IPS DF 6.9 (cell line): ENCODE data around the gene VSNL1.

Experiments used
- DNase-seq: peaks from one replicate; pipeline ENCODE4 v3.0.0-alpha.2; 2013; ENCODE audit warnings: low read depth, low spot score
- H3K27ac ChIP-seq: one replicate; pipeline ENCODE4 v1.5.1; 2013; ENCODE audit warnings: low read length, control low read depth
- H3K27me3 ChIP-seq: 2 replicates; pipeline ENCODE4 v1.6.1; 2013; ENCODE audit warnings: mild to moderate bottlenecking, low read length; ENCODE audit not compliant: control insufficient read depth, insufficient read depth
- H3K36me3 ChIP-seq: 2 replicates; pipeline ENCODE4 v1.6.1; 2013; ENCODE audit warnings: low read length; ENCODE audit not compliant: control insufficient read depth, insufficient read depth
- H3K4me1 ChIP-seq: 2 replicates; pipeline ENCODE4 v1.6.1; 2013; ENCODE audit warnings: low read length; ENCODE audit not compliant: control insufficient read depth, insufficient read depth
- H3K4me3 ChIP-seq: 2 replicates; pipeline ENCODE4 v1.5.1; 2013; ENCODE audit warnings: mild to moderate bottlenecking, low read length
- H3K9me3 ChIP-seq: 2 replicates; pipeline ENCODE4 v1.6.1; 2013; ENCODE audit warnings: low read length, inconsistent platforms; ENCODE audit not compliant: control insufficient read depth, insufficient read depth
- WGBS: extraction: QIAGEN DNeasy Blood & Tissue Kit; methylation state at CpG from one replicate; pipeline ENCODE4 v1.1.7; 2013; ENCODE audit warnings: mixed read lengths, missing lambda C conversion rate; ENCODE audit not compliant: insufficient read length, insufficient coverage; 5-methylcytosine and 5-hydroxymethylcytosine counted together

Gene VSNL1

DNA sequence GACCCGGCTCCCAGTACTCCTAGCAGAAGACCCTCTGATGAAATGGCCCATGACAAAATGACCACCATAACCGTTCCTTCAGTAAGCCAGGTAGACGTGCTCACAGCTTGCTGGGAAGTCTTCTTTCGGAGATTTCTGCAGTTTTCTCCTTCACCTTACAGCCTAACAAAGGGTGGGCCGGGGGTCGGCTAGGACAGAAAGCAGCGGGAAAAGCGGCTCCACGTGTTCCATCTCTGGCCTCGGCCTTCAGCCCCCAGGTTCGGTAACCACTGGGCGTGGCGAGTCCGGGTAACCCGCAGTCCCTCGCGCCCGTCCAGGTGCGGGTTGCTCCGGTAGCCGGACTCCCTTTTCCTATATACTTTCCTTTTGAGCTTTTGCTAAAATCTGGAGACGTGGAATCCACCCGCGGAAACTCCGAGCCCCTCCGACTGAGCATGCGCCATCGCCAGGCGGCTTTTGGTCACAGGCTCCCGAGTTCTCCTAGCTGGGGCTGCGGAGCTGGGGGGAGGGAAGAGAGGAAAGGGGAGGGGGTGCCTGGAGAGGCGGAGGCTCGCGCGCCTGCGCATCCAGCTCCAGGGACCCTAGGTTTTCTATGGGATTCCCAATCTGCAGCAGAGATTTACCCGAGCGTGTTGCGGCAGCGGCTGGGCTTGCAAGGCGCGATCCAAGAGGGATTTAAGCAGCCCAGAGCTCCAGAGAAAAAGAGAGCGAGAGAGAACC, at the start of gene VSNL1:
VSNL1 (plus strand) TSS at position 604 of the 720 bp plus-strand sequence. CDS start 51,379 bp downstream, outside the sequence.
- Histone ChIP-seq H3K4me1 (peaks cover 3% of the 10 kb centered on the region; the same call in 1 of the 2 replicates), H3K4me3 (peak within 1 kb of the TSS; percentile 98; the same call in 1 of the 2 replicates), H3K27me3 (no peaks in the 10 kb centered on the region), H3K9me3 (no peaks in the 10 kb centered on the region), H3K36me3 (no peaks in the 10 kb centered on the region), H3K27ac (no peak within 1 kb of the TSS)
- DNase-seq, result peak; percentile 83
- no CpG with 5 or more reads among the region's 43 CpGs for WGBS

DNA sequence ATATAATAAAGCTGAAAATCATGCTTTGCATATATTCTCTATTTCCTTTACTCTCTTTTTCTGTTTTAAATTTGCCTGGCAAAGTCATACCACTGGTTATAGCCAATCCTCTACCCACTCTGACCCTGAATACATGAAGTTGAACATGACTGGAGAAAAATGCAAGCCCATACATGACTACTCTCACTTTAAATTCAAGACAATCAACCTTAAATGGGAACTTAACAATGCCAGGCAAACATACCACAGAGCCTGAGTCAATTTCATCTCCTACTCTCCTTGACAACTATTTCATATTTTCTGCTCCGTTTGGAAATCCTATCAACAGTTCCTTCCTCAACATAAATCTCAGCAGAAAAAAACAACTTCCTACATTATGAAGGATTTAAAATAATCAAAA, 44.9 kb upstream of the VSNL1 start:
- no CpG with 5 or more reads among the region's 1 CpG for WGBS
- Histone ChIP-seq H3K36me3 (no peaks in the 10 kb centered on the region), H3K9me3 (no peaks in the 10 kb centered on the region), H3K27ac (no peak overlapping the region), H3K4me1 (no peaks in the 10 kb centered on the region), H3K27me3 (no peaks in the 10 kb centered on the region), H3K4me3 (no peak overlapping the region)
- no peak for DNase-seq

DNA sequence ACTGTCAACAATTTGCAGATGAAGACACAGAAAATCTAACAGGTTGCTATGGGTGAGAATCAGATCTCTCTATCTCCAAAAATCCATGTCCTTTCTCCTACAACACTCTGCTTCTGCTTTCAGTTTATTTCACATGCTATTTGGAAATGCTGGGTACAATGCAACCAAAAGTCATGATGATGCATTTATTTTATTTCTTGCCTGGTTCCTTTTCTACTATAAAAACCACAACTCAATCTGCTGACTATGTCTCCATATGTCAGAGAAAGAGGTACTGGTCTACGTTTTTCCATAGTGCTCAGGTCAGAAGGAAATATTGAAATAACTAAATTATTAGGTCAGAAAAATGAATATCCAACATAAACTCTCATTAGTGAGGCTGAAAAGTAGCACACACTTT, 42.8 kb upstream of the VSNL1 start:
- Histone ChIP-seq H3K27ac (no peak overlapping the region), H3K4me1 (no peaks in the 10 kb centered on the region), H3K27me3 (no peaks in the 10 kb centered on the region), H3K36me3 (no peaks in the 10 kb centered on the region), H3K9me3 (no peaks in the 10 kb centered on the region), H3K4me3 (no peak overlapping the region)
- WGBS, result no CpG with 5 or more reads among the region's 1 CpG
- DNase-seq, result no peak

DNA sequence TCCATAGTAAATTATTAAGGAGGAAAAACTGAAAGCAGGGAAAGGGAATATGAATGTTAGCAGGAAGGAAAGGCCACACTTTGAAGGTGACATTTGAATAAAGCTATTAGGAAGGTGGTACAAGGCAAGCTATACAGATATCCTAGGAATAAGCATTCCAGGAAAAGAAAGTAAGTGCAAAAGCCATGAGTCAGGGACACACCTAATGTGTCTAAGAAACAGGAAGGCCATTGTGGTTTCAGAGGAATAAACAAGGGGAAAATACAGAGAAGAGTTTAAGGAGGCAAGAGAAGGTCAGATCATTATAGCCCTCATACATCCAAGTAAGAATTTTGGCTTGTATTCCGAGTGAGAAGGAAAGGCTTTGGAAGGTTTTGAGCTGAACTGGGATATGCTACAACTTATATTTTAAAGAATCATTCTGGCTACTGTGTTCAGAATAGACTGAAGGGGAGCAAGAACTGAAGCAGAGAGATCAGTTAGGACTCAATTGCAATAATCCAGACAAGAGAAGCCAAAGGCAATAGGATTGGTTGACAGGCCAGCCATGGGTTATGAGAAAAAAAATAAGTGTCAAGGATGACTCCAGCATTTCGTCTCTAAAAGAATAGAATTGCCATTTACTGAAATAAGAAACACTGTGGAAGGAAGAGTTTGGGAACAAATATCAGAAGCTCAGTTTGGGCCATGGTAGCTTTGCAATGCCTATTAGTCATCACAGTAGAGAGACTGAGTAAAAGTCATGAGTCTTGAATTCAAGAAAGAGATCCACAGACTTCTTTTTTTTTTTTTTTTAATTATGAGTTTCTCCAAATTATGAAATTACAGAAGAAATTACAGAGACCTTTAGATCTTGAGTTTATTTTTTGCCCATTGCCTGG, 33.5 kb upstream of the VSNL1 start:
- no peaks in the 10 kb centered on the region for H3K9me3 ChIP-seq
- H3K4me3 ChIP-seq, result no peak overlapping the region
- no peaks in the 10 kb centered on the region for H3K4me1 ChIP-seq
- no CpG with 5 or more reads among the region's 2 CpGs for WGBS
- no peak for DNase-seq
- no peak overlapping the region for H3K27ac ChIP-seq
- no peaks in the 10 kb centered on the region for H3K27me3 ChIP-seq
- H3K36me3 ChIP-seq, result no peaks in the 10 kb centered on the region

DNA sequence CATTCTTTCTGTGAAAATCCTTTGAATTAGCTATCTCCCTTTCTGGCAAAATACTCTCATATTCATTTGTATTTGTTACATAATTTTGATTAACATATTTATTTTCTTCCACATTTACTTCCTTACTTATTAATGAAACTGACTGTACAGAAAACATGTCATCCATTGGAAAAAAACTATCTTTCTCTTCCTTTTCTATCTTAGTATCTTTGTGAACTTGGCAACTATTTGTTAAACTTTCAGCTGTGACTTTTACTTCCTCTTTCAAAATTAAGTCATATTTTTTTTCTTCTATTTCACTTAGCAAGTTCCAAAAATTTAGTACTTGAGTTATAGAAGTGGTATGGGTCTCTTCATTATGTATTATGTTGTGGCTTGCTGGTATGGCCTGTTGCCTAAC, 24.8 kb upstream of the VSNL1 start:
- Histone ChIP-seq H3K9me3 (no peaks in the 10 kb centered on the region), H3K4me3 (no peak overlapping the region), H3K27me3 (no peaks in the 10 kb centered on the region), H3K27ac (no peak overlapping the region), H3K4me1 (no peaks in the 10 kb centered on the region), H3K36me3 (no peaks in the 10 kb centered on the region)
- no peak for DNase-seq

DNA sequence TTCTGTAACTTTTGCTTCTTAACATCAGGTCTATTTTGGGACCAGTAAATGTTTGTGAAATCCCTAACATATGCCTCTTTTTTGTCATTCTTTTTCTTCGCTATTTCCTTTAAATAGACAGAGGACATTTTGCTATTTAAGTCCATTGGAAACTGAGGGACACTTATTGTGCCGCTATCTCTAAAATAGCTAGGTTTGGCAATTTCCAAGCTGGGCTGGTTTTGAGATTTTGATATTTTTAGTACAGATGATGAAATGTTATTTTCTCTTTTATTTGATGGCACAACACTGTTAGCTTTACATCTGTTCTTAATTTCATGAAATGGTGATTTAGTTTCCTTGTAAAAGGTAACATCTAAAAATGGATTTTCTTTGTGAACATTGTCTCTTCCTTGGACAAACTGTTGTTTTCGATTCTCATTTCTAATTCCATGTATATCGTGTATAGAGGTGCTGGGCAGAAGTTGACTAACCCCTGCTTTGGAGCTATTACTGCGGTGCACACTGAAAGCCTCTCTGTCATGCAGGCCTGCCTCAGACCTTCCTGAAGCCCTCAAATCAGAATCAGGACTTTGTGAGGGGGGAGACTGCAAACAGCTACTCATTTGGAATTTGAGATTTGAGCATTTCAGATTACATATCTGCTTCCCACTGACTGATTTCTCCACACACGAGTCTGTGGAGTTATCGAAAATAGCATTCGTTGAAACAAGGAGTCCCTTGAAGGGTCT, 22.9 kb upstream of the VSNL1 start:
- no peaks in the 10 kb centered on the region for H3K4me1 ChIP-seq
- H3K27ac ChIP-seq, result no peak overlapping the region
- H3K9me3 ChIP-seq, result no peaks in the 10 kb centered on the region
- no peaks in the 10 kb centered on the region for H3K27me3 ChIP-seq
- H3K4me3 ChIP-seq, result peak overlapping the region; percentile 45; the same call in 1 of the 2 replicates
- no peaks in the 10 kb centered on the region for H3K36me3 ChIP-seq
- no CpG with 5 or more reads among the region's 8 CpGs for WGBS
- DNase-seq, result no peak

DNA sequence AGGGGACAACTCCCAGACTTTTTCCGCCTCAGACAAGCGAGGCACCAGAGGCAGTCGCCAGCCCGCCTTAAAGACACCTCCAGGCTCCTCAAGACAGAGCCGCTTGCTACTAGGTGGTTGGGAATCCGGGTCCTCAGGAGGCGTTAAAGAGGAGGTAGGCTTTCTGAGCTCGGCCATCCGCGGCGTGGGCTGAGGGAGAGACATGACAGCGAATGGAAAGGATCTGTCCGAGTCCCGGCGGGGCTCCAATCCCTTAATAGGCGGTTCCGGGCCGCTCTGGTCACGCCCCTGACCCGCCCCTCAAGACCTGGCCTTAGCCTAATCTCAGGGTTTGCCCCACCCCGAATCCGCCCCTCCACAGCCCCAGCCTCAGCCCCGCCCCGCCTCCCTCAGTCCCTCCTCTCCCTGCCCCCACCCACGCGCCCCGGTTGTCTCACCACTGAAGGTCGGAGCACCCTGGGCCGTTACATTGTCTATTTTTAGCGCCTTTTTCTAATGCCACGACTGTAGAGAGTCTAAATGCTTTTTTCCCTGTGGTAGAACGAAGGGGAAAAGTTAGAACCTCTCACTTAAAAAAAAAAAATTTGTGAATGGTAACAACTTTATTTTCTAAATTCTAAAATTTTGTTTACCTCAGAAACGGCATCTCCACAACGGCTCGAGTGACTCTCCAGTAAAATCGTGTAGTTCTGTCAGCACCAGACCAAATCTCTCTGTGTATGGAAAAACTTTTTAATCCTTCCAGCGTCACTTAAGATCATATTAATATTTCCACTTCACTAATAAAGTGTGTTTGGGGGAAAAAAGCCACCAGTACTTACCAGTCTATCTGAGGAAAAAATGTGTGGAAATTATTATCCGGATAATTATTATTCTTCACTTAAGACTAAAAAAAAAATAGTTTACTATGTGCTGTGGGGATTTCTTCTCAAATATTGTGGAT, 22.0 kb upstream of the VSNL1 start, which contains the start of gene RAD51AP2:
RAD51AP2 (minus strand) TSS at position 229 of the 943 bp plus-strand sequence; CDS start at position 204, 25 bp downstream.
- Histone ChIP-seq H3K36me3 (no peaks in the 10 kb centered on the region), H3K4me3 (peak within 1 kb of the TSS; percentile 45; the same call in 1 of the 2 replicates), H3K4me1 (no peaks in the 10 kb centered on the region), H3K27ac (no peak within 1 kb of the TSS), H3K27me3 (no peaks in the 10 kb centered on the region), H3K9me3 (no peaks in the 10 kb centered on the region)
- no CpG with 5 or more reads among the region's 38 CpGs for WGBS
- no peak for DNase-seq

DNA sequence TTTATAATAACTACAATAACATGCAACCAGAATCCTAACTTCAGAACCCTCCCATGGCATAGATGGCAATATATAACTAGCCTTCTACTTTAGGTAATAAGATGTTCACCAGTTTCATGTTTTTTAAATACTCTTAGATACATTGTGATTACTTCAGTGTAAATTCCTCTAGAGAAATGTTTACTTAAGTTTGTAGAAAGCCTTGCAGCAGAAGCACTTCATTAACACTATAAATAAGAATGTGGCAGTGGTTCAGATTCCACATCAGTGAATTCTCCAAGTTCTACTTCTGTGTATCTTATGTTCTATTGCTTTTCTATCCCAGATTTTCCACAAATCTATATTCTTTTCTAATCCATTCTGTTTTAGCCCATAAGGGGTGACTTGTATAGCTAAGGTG, 21.0 kb upstream of the VSNL1 start:
- Histone ChIP-seq H3K36me3 (no peaks in the 10 kb centered on the region), H3K4me3 (no peak overlapping the region), H3K4me1 (no peaks in the 10 kb centered on the region), H3K9me3 (no peaks in the 10 kb centered on the region), H3K27me3 (no peaks in the 10 kb centered on the region), H3K27ac (no peak overlapping the region)
- DNase-seq, result no peak

DNA sequence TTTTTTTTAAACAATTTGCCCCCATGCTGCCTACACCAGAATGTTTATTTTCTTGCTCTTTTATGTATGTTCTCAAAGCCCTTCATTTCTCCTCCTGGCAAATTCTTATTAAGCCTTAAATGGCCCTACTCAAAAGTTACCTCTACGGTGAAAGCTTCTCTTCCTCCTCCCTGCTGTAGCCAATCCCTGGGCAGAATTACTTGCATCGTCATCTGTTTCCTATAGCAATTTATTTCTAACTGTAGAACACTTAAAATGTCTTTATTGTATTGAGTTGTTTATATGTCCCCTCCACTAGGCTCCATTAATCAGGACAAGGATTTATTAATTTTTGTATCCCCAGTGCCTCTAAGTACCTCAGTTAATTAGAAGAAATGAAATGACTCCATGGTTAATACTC, 19.7 kb upstream of the VSNL1 start:
- Histone ChIP-seq H3K36me3 (no peaks in the 10 kb centered on the region), H3K4me1 (no peaks in the 10 kb centered on the region), H3K9me3 (no peaks in the 10 kb centered on the region), H3K27ac (no peak overlapping the region), H3K27me3 (no peaks in the 10 kb centered on the region), H3K4me3 (no peak overlapping the region)
- WGBS, result no CpG with 5 or more reads among the region's 2 CpGs
- no peak for DNase-seq
